ENCODE results near the gene RIN1. TPM values are rescaled to one million over a fixed set of nuclear protein-coding genes. Genes with fewer than 3 reads are reported as not detected.
"Not testable (repeated sequence)": the region's sequence is repeated elsewhere in the genome, so short reads cannot be mapped to it uniquely, and the experiment has no call there.

The RIN1 gene
- total RNA-seq, 2 experiments from 2014 or later, result 1.1 to 1.6 TPM

DNA sequence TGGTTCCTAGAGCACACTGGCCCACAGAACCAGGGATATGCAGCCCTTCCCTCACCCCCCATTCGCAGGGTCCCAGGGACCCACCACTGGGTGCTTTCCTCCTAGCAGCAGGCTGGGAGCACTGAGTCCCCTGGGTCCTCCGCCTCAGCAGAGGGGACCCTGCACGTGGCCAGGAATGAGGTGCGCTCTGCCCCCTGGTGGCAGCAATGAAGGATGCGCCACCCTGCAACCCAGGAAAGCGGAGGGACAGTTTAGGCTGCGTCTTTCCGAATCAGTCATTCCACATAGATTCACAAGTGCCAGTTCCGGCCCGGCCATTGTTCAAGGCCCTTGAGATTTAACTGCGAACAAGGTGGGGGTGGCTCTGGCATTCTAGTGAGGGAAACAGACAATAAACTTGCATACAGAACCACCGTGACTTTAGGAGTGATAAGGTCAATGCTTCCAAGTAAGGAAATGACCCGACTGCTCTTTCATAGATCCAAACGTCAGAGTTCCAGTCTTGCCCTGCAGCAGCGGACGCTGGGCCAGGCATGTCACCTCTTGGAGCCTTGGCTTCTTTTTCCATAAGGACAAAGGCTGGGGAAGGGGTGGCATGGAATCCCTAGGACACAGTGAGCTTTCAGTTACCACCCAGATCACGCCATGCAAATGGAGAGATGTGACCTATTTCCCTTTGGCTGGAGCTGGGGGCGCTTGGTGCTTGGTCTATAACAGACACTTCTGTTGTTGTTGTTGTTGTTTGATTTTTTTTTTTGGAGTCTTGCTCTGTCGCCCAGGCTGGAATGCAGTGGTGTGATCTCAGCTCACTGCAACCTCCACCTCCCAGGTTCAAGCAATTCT lies 7.7 kb downstream of the RIN1 start:
- peak; percentile 79 for DNase-seq
- peaks cover 50% of the 10 kb centered on the region for H3K4me1 Mint-ChIP-seq
- no peaks in the 10 kb centered on the region for H3K9me3 Mint-ChIP-seq
- no peaks in the 10 kb centered on the region for H3K36me3 Mint-ChIP-seq (ENCODE audit: low read depth)
- no peak overlapping the region for H3K4me3 Mint-ChIP-seq
- H3K27me3 Mint-ChIP-seq, result no peaks in the 10 kb centered on the region
- ChIA-PET POLR2A (no interaction called here), CTCF (interaction anchor here (0.8 to 2.6 kb wide), 4 partner anchors 11 to 58 kb away, joined by 3 to 17 read pairs (median 4); partner anchors contain the start of gene CD248)
- H3K27ac Mint-ChIP-seq, result peak overlapping the region; percentile 86

DNA sequence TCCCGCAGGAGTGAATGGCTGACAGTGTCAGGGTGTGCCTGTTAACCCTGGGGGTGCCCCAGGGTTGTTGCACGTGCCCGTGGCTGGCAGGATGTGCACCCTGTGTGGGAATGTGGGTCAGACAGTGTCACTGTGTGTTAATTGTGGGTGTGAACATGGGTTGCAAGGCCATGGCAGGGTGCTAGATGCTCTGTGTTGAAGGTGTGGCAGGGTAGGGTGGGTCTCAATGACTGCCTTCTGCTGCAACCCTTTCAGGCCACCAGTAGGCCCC lies 8.3 kb downstream of the RIN1 start:
- Mint-ChIP-seq H3K27me3 (no peaks in the 10 kb centered on the region), H3K36me3 (ENCODE audit: low read depth) (no peaks in the 10 kb centered on the region), H3K27ac (peak overlapping the region; percentile 86), H3K4me3 (no peak overlapping the region), H3K9me3 (no peaks in the 10 kb centered on the region), H3K4me1 (peaks cover 51% of the 10 kb centered on the region)
- CTCF ChIA-PET, result no interaction called here
- POLR2A ChIA-PET, result no interaction called here
- DNase-seq, result peak; percentile 29

DNA sequence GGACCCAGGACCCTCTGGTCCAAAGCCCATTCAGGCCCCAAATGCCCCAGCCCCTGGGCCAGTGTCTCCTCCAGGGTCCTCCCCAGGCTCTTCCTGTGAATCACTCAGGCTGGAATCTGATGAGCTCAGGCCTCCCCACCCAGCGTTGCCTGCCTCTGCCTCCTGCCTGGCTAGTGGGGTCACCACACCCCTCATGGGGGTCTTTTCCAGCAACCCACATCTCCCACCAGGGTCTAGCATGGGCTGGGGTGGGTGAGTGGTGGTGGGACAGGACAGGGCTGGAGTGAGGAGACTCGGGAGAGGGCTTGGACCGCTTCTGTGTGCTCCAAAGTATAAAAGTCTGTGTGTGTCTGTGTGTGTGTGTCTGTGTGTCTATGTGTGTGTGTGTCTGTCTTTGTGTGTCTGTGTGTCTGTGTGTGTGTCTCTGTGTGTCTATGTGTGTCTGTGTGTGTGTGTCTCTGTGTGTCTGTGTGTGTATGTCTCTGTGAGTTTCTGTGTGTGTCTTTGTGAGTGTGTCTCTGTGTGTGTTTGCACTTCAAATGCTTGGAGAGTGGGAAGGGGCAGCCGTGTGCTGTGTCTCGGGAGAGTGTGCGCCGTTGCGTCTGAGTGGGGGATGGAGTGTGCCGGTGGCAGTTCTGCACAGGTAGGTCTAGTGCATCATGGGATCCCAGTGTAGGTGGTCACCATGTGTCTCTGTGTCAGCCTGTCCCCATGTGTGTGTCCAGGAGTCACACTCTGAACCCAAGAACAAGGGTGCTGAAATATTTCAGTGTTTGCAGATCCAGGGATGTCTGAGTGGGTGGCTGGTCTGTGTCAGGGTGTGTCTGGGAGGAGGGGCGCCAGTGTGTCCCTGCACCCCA lies 8.8 kb downstream of the RIN1 start:
- POLR2A ChIA-PET, result no interaction called here

DNA sequence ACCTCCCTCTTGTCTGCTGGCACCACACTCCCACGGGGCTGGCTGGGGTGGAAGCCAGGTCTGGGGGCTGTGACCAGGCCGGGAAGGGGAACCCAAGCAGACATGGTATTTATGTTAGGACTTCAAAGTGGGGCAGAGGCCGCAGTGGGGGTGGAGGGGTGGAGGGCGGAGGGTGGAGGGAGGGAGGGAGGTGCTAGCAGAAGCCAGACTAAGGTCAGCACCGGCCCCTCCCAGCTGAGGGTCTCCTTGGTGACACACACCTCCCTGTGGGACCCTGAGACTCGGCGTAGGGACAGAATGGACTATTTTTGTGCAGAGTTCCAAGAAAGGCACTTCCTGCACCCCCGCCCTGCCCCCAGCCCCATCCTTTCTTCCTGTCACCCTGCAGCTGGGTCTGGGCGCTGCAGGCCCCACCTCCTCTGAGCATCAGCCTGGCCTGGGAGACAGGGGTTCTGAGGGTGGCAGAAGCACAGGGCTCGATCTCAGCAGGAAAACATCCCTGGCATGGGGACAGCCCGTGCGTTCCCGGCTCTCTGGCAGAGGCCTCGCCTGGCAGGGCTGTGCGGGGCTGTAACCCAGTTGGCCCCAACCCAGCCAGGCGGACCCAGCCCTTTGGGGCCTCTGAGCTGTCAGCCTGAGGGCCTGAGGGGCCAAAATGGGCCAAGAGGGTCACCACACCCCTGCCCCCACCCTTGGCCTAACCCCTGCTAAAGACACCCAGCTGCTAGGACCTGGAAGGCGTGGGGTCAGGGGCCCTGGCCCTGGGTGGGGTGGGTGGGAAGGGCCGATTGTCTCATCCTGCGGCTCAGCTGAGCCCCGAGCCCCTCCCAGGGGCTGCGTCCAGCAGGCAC lies 9.7 kb downstream of the RIN1 start:
- Mint-ChIP-seq H3K4me3 (peak overlapping the region; percentile 15), H3K27ac (peak overlapping the region; percentile 88), H3K27me3 (no peaks in the 10 kb centered on the region), H3K9me3 (no peaks in the 10 kb centered on the region), H3K36me3 (ENCODE audit: low read depth) (no peaks in the 10 kb centered on the region), H3K4me1 (peaks cover 59% of the 10 kb centered on the region)
- peak; percentile 66 for DNase-seq
- ChIA-PET POLR2A (no interaction called here), CTCF (interaction anchor here (0.8 to 1.6 kb wide), 5 partner anchors 14 to 62 kb away, joined by 3 to 4 read pairs (median 3); no protein-coding TSS in a partner anchor)

More for the DNA sequence above, 8.8 kb downstream of the RIN1 start:
- Mint-ChIP-seq H3K4me1 (peaks cover 55% of the 10 kb centered on the region), H3K9me3 (no peaks in the 10 kb centered on the region), H3K4me3 (no peak overlapping the region), H3K27ac (peak overlapping the region; percentile 86), H3K27me3 (no peaks in the 10 kb centered on the region), H3K36me3 (ENCODE audit: low read depth) (no peaks in the 10 kb centered on the region)
- CTCF ChIA-PET, result interaction anchor here (0.8 to 1.6 kb wide), 5 partner anchors 15 to 61 kb away, joined by 3 to 4 read pairs (median 3); no protein-coding TSS in a partner anchor
- no peak for DNase-seq

DNA sequence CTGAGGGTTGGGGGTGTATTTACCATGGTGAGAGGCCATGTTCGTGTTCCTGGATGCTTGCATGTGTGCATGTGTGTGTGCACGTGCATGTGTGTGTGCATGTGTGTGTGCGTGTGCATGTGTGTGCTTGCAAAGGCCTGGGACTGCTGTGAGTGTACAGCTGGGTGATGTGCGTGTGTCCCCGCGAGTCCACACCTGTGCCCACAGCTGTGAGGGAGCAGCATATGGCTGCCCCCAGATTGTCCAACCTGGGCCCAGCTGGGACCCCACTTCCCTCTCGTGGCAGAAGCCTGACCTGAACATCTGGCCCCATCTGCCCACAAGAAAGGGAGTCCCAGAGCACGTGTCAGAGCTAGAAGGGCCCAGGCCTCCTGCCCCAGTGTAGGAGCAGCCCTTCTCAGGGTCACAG lies 11.0 kb downstream of the RIN1 start:
- Mint-ChIP-seq H3K36me3 (ENCODE audit: low read depth) (peaks cover 4% of the 10 kb centered on the region), H3K4me1 (peaks cover 62% of the 10 kb centered on the region), H3K9me3 (peaks cover 1% of the 10 kb centered on the region), H3K27me3 (no peaks in the 10 kb centered on the region), H3K4me3 (no peak overlapping the region), H3K27ac (peak overlapping the region; percentile 88)
- DNase-seq, result no peak
- ChIA-PET CTCF (interaction anchor here (1.2 to 1.6 kb wide), 2 partner anchors 13 to 14 kb away, joined by 4 to 5 read pairs; no protein-coding TSS in a partner anchor), POLR2A (no interaction called here)

DNA sequence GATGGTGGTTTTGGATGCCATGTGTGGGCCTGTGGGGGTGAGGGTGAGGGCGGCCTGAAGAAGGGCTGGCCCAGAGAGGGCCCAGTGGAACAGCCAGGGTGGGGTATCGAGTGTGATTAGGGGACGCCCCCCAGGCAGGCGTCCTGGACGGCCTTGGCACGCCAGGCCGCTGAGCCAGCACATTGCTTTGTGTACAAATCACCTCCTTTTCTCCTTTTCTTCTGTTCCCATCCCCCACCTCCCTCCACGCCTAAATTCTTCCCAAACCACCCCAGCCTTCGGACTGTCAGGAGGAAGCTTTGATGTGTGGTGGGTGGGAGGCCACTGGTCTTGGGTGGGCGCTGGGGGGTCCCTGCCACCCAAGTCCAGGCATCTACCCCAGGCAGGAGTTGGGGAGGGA lies 11.6 kb downstream of the RIN1 start:
- peaks cover 6% of the 10 kb centered on the region for H3K9me3 Mint-ChIP-seq
- DNase-seq, result no peak
- H3K4me1 Mint-ChIP-seq, result peaks cover 67% of the 10 kb centered on the region
- H3K27me3 Mint-ChIP-seq, result no peaks in the 10 kb centered on the region
- H3K36me3 Mint-ChIP-seq (ENCODE audit: low read depth), result peaks cover 8% of the 10 kb centered on the region
- no peak overlapping the region for H3K4me3 Mint-ChIP-seq
- POLR2A ChIA-PET, result no interaction called here
- CTCF ChIA-PET, result interaction anchor here (0.6 to 1.6 kb wide), 3 partner anchors 12 to 293 kb away, joined by 3 to 5 read pairs (median 4); no protein-coding TSS in a partner anchor
- peak overlapping the region; percentile 71 for H3K27ac Mint-ChIP-seq

DNA sequence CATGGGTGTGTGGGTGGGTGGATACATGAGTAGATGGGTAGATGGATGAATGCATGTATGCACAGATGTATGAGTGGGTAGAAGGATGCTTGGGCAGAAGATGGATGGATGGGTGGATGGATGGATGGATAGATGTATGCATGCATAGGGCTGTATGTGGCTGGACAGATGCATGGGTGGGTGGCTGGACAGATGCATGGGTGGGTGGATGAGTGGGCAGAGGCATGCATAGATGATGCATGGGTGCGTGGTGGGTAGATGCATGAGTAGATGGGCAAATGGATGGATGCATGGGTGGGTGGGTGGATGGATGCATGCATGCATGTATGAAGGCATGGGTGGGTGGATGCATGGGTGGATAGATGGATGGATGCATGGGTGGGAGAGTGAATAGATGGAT lies 12.6 kb downstream of the RIN1 start:
- H3K36me3 Mint-ChIP-seq (ENCODE audit: low read depth), result peaks cover 10% of the 10 kb centered on the region
- H3K27me3 Mint-ChIP-seq, result no peaks in the 10 kb centered on the region
- peaks cover 71% of the 10 kb centered on the region for H3K4me1 Mint-ChIP-seq
- H3K4me3 Mint-ChIP-seq, result no peak overlapping the region
- ChIA-PET CTCF (interaction anchor here (0.6 to 1.6 kb wide), 2 partner anchors 11 to 292 kb away, joined by 3 to 5 read pairs; no protein-coding TSS in a partner anchor), POLR2A (no interaction called here)
- no peak overlapping the region for H3K27ac Mint-ChIP-seq
- peaks cover 6% of the 10 kb centered on the region for H3K9me3 Mint-ChIP-seq
- no peak for DNase-seq

DNA sequence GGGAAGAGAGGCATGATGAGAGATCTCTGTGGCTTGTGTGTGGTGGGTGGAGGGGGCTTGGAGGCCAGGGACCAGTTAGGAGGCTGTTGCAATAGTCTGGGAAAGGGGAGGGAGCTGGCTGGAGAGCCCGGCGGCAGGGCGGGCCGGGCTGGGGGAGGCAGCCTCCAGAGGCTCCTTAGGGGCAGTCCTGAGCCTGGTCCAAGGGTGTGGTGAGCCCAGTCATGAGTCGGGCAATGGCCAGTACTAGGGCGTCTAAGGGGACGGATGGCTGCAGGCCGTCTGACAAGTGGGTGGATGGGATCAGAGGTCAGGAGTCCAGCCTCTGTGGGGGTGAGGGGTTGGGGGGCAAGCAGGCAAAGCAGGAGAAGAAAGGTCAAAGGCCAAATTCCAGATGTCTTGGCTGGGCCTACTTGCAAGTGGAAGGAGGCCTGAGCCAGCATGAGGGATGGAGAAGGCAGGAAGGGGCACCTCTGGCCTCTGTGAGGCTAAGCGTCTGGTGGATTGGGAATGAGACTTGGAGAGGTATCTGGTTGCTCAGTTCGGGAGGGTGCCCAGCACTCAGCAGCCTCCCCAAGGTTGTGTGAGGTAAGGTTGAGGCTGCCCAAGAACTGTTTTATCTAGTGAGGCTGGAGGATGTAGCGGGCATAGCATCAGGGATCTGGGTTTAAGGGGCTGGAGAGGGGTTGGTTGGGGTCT lies 13.4 kb downstream of the RIN1 start:
- H3K27me3 Mint-ChIP-seq, result no peaks in the 10 kb centered on the region
- ChIA-PET POLR2A (no interaction called here), CTCF (interaction anchor here (0.9 kb wide), 1 partner anchor 10 kb away, joined by 3 read pairs; no protein-coding TSS in a partner anchor)
- no peak for DNase-seq
- peaks cover 6% of the 10 kb centered on the region for H3K9me3 Mint-ChIP-seq
- no peak overlapping the region for H3K27ac Mint-ChIP-seq
- peaks cover 12% of the 10 kb centered on the region for H3K36me3 Mint-ChIP-seq (ENCODE audit: low read depth)
- no peak overlapping the region for H3K4me3 Mint-ChIP-seq
- H3K4me1 Mint-ChIP-seq, result peaks cover 71% of the 10 kb centered on the region

DNA sequence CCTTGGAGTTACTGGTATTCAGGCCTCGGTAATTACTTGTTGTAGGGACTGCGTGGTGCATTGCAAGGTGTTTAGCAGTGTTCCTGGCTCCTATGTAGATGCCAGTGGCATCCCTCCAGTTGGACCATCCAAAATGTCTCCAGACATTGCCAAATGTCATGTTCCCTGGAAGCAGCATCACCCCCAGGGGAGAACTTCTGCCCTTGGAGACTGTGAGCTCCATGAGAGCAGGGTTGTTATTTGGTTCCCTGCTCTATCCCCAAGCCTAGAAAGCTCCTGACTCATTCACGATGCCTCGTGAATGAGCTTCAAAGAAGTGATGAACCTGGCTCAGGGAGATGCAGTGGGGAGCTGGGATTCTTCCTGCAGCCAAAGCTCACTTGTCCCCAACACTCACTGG lies 14.6 kb downstream of the RIN1 start:
- H3K27ac Mint-ChIP-seq, result no peak overlapping the region
- CTCF ChIA-PET, result interaction anchor here (0.8 to 1.2 kb wide), 2 partner anchors 10 to 14 kb away, joined by 3 read pairs; partner anchors contain the start of gene RIN1
- no peak for DNase-seq
- no peak overlapping the region for H3K4me3 Mint-ChIP-seq
- H3K36me3 Mint-ChIP-seq (ENCODE audit: low read depth), result peaks cover 12% of the 10 kb centered on the region
- H3K4me1 Mint-ChIP-seq, result peaks cover 71% of the 10 kb centered on the region
- POLR2A ChIA-PET, result no interaction called here
- no peaks in the 10 kb centered on the region for H3K27me3 Mint-ChIP-seq
- peaks cover 6% of the 10 kb centered on the region for H3K9me3 Mint-ChIP-seq

DNA sequence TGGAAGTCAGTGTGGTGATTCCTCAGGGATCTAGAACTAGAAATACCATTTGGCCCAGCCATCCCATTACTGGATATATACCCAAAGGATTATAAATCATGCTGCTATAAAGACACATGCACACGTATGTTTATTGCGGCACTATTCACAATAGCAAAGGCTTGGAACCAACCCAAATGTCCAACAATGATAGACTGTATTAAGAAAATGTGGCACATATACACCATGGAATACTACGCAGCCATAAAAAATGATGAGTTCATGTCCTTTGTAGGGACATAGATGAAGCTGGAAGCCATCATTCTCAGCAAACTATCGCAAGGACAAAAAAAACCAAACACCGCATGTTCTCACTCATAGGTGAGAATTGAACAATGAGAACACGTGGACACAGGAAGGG lies 15.5 kb downstream of the RIN1 start:
- peaks cover 12% of the 10 kb centered on the region for H3K36me3 Mint-ChIP-seq (ENCODE audit: low read depth)
- H3K27me3 Mint-ChIP-seq, H3K9me3 Mint-ChIP-seq, POLR2A ChIA-PET, CTCF ChIA-PET, H3K4me3 Mint-ChIP-seq, DNase-seq: not testable (repeated sequence)
- peak overlapping the region; percentile 66 for H3K27ac Mint-ChIP-seq
- H3K4me1 Mint-ChIP-seq, result peaks cover 69% of the 10 kb centered on the region

DNA sequence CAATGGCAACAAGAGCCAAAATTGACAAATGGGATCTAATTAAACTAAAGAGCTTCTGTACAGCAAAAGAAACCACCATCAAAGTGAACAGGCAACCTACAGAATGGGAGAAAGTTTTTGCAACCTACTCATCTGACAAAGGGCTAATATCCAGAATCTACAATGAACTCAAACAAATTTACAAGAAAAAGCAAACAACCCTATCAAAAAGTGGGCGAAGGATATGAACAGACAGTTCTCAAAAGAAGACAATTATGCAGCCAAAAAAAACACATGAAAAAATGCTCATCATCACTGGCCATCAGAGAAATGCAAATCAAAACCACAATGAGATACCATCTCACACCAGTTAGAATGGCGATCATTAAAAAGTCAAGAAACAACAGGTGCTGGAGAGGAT lies 15.9 kb downstream of the RIN1 start:
- POLR2A ChIA-PET, H3K4me3 Mint-ChIP-seq, DNase-seq, H3K27me3 Mint-ChIP-seq, CTCF ChIA-PET, H3K9me3 Mint-ChIP-seq: not testable (repeated sequence)
- peaks cover 12% of the 10 kb centered on the region for H3K36me3 Mint-ChIP-seq (ENCODE audit: low read depth)
- H3K27ac Mint-ChIP-seq, result peak overlapping the region; percentile 41
- H3K4me1 Mint-ChIP-seq, result peaks cover 69% of the 10 kb centered on the region

DNA sequence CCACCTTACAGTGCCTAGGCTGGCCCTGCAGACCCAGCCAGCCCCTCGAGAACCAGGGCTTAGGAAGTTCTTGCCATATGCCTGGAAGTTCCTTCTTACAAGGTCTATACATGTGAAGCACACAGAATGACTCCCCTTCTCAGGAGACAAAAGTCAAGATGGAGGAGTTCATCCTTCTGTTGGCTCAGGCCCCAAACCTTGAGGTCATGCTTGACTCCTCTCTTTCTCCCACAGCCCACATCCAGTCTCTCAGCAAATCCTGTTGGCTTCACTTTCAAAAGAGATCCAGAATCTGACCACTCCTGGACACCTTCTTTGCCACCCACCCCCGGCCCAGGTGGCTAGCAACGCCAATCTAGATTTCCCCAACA lies 17.6 kb downstream of the RIN1 start:
- ChIA-PET CTCF (interaction anchor here (3.8 kb wide), 1 partner anchor 11 kb away, joined by 17 read pairs; no protein-coding TSS in a partner anchor), POLR2A (no interaction called here)
- Mint-ChIP-seq H3K4me3 (no peak overlapping the region), H3K27ac (peak overlapping the region; percentile 97), H3K4me1 (peaks cover 68% of the 10 kb centered on the region), H3K27me3 (no peaks in the 10 kb centered on the region), H3K36me3 (ENCODE audit: low read depth) (peaks cover 12% of the 10 kb centered on the region), H3K9me3 (peaks cover 6% of the 10 kb centered on the region)
- no peak for DNase-seq

Measured in activated CD4-positive, alpha-beta T cell treated with anti-CD3 and anti-CD28 coated beads, Interleukin-2, amount 10 ng/mL, durations not matched to agents 7 days and 5 days (primary cell).